Ecto neural progenitor cell (in vitro differentiated cells): ENCODE results near the gene NCK1.

Experiments used
- DNase-seq: peaks from one replicate; pipeline ENCODE4 v3.0.0-alpha.2; 2018; ENCODE audit warnings: low spot score

NCK1 gene

DNA sequence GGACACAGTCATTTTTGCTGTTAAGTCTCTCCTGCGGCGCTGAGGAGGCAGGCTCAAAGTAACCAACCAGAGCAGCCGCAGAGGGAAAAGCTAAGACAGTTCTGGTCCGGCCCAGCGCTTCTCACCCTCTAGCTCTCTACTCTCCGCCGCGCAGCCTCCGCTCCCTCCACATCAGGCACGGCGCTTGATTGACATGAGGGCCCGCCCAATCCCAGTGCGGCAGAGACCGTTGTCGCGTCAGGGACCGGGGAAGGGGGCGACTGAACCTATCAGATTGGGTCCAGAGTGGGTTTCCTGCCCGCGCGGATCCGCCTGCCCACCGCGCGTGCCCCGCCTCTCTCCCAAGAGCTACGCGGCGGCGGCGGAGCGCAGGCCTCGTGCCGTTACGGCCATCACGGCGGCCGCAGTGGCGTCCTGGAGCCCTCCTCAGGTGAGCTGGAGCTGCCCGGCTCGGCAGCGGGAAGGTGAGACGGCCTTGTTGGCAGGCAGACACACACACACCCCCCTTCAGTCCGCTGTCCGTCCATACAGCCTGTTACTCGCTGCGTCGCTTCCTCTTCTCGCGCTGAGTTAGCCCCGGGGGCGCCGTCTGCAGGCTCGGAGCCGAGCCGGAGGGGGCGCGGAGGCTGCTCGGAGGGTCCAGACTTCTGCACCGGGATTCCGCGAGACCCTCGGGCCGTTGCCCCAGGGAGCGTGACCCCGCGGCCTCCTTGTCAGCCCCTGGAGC is at the start of gene NCK1:
Gene NCK1, plus strand, starts transcription at position 319 of the 727 bp plus-strand sequence. CDS start 65,794 bp downstream, outside the sequence.
- DNase-seq: peak; percentile 98

DNA sequence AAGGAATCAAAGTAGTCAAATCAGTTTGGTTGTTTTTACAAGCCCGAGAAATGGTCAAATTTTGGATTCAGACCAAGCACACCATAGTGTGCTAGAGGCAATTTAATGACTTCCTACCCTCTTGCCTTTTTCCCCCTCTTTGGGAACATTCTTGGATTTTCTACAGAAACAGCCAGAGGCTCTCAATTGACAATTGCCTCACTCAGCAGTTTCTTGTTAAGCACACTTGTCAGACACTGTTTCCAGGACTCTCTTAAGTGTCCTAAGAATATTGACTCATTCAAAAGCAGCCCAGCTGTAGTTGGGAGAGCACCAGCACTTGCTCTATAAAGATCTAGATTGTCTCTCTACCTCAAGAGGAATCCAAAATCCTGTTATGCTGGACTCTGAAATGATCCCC is 44.6 kb upstream of the NCK1 start:
- no peak for DNase-seq

DNA sequence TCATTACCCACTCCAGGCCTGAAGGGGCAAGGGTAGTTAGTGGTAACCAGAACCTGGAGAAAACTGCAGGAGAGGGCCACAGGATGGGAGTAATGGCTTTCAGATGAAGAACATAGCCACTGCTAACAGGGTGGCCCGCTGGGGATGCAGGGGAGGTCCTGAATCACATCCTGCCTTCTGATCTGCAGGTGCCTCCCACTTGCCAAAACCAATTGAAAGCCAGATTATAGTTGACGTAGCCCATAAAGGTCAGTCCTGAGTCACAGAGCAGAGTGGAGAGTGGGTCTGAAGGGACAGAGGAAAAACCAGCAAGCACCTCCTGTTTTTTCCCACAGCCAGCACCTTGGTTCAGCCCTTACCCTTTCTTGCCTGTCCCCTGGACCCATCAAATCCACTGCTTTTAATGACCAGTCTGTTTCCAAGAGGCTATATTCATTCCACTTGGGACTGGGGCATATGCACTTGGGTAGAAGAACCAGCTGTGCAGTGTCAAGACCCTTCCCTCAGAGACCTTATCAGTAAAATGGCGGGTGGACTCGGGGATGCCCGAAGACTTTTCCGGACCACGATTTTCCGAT is 43.7 kb upstream of the NCK1 start:
- DNase-seq: peak; percentile 54

DNA sequence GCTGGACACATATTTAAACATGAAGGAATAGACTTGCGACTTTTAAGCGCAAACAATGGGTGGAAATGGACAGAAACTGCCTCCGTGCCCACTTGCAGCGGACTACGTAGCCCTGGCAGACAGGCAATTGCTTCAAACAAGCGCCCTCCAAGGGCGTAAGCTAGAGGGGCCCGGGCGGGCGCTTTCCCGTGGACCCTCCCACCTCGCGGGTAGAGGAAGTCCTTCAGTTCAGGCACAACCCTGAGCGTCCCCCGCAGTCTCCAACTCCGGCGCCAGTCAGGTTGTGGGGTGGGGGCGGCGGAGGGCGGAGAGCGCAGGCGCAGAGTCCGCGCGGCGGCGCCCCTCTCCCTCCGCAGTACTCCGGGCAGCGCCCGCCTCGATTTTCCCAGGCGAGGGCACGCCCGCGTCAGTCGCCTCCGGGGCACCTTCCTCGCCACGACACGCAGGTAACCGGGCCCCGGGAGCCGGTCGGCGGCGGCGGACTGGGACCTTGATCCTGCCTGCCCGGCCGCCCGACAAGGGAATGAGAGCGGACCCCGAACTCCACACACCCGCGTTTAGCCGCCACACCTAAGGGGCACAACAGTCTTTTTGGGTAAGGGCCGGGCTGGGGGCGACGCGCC is 43.1 kb upstream of the NCK1 start, which contains the start of gene SLC35G2:
Gene SLC35G2, plus strand, starts transcription at position 358 of the 623 bp plus-strand sequence. CDS start 35,335 bp downstream, outside the sequence.
- peak; percentile 82 for DNase-seq

DNA sequence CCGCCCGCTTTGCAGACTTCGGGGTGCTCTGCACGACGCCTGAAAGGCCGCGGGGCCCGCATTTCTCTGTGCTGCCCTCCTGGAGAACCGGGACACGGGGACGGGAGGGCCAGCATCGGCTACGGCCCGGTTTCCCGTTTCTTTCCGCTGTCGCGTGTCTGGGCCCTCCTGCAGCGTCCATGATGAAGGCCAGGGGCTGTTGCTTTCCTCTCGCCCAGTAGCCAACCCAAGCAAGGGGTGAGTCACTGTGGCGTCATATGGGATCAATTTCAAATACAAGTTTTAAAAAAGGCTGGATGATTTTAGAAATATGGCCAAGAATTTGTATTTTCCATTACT is 42.6 kb upstream of the NCK1 start:
- no peak for DNase-seq

DNA sequence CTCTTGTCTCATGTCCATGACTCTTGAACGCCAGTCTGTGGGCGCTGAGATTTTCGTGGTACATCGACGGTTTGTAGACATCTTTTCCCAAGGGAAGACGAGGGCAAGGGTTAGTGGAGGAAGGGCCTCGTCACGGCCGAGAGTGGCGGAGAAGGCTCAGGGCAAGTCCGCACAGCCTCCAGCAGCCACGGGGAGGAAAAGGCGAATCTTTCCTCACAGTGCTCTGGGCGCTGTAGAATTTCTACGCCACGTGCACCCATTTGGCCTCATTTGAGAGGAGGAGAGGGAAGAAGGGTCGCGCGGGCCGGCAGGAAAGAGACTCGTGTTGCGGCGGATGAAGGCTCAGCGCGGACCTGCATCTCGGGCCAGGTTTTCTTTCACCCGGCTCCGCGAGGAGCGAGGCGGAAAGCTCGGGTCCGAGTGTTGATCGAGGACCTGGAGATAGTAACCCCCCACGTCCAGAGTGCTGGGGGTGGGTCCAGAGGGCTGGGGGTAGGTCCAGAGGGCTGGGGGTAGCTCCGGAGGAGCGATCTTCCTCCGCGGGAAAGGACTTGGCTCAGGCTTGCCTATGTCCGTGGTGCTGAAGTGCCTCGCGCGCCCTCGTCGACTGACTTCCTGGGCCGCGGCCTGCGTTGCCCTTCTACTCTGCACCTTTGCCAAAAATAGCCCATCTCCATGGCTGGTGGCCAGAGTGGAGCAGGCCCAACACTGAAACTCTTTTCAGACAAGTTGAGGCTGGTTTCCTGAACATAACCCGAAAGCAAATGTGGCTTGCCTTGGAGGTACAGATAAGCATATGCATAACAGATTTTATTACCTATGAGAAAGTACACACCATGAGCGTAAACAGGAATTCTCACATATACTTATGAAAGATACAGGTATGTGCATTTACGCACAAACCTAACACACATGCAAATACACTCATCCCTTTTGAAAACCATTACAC is 42.0 kb upstream of the NCK1 start:
- peak; percentile 73 for DNase-seq

DNA sequence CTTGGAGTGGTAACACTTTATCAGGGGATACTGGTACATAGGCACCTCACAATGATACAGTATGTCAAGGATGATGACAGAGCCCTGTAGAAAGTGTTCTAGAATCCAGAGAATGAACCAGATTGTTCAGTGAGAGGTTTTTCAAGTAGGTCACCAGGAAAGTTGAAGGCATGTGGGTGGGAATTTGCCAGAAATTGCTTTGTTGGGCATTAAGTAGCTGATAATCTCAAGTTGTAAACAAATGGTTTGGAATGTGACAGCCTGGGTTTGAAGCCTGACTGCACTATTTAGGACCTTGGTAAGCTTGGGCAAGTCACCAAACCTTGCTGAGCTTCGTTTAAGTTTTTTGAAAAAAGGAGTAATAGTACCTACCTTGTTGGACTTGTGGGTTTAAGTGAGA is 30.5 kb upstream of the NCK1 start:
- no peak for DNase-seq

DNA sequence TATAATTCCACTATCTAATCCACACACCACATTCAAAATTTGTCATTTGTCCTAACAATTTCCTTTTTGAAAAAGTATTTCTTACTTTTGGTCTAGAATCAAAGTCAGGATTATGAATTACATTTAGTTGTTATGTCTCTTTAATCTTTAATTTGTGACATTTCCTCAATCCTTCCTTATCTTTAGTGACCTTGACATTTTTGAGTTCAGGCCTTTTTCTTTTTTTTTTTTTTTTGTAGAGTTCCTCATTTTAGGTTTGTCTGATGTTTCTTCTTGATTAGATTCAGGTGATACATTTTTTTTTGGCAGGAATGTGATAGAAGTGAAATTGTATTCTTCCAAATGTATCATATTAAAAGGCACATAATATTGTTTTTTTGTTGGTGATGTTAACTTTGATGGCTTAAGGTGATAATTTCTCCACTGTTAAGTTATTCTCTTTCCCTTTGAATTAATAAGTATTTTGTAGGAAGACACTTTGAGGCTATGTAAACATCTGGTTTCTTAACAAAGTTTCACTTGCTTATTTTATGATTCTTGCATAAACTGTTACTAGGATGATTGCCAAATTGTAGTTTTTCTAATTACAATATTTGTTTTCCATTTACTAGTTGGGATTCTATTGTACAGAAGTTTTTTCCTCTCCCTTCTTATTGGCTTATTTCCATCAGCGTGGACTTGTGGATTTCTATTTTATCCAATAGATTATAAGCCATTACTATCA is 26.8 kb upstream of the NCK1 start:
- no peak for DNase-seq

DNA sequence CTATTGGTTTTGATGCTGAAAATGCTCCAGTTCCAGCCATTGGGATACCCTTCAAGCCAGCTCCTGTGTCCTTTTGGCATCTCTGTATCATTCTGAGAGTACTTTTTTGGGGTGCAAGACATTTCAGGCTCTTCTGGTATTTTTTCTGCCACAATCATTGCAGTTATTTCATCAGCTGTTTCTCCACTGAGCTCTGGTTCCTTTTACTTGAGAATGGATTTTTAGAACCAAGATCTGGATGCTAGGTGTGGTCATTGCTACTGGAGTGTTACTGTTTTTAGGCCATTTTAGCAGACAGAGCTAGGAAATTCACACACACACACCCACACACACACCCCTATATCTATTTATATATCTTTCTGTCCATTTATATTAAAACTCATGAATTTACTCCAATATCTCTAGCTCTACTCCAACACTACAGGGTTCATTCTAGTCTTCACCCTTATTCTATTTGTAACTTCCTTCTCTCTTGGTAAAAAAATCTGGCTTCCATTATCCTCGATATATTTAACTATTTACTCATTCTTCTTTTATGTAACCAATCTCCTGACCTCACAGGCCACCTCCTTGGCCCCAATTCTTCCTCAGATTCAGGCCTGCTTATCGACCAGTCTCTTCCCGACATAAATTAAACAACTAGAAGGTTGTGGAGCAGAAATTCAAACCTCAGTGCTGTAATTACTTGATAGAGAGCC is 26.0 kb upstream of the NCK1 start:
- DNase-seq: no peak

DNA sequence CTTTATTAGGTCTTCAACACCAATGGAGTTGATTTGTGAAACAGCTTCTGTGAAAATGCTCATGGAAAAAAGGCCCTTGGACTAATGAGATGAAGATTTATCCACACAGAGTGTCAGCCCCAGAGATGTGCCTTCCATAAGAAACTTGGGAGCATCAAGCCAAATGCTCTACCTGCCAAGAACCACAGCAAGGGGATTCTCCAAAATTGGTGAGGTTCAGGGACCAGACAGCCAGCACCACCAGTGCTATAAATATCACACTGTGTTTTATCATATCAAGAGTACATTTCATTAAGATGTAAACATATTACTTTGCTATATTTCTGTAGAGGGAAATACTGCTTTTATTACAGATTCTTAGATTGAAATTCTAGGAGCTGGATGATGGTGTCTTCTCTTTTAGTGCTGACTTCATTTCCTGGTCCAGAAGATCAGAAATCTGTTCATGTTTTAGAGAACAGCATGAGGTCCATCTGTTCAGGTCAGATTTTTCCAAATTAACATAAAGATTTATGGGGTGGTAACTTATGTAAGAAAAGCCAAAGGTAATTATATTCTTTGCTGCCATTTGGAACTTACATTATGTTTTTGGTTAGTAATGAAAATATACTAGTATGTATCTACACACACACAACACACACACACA is 25.4 kb upstream of the NCK1 start:
- no peak for DNase-seq

DNA sequence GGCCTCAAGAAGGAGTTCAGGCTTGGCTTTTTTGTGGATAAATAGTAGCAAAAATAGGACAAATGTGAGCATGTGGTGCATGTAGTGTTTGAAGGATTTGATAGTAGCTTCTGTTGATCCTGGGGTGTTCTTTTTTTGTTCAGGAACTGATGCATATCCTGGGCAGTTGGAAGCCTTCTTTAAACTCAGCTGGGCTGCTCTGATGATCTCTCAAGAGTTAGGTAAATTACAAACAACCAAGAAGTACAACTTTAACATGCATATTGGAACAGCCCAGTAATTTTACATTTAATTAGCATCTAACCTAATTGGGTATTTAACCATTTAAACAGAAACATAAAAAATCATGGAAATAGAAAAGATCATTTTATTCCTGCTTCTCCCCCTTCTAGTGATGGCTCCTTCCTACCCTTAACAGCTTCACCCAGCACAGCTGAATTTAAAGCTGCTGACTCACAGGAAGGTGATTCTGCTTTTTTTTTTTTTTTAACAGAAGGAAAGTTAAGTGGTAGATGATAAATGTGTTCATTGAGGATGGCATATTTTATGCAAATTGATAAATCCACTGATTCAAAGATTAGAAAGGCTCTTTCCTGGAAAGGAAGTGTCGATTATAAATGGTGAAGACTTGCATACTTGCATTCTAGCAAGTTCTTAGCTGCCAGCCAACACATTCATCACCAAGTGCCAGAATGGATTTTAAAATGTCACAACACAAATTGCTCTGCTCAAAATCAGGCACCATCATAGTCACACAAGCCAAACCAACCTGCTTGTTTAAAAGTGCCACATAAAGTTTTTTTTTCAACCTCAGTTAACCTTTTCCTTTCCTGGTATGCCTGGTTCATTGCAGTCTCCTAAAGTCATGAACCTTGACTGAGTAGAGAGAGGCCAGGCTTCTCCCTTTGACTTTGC is 23.1 kb upstream of the NCK1 start:
- DNase-seq: no peak

DNA sequence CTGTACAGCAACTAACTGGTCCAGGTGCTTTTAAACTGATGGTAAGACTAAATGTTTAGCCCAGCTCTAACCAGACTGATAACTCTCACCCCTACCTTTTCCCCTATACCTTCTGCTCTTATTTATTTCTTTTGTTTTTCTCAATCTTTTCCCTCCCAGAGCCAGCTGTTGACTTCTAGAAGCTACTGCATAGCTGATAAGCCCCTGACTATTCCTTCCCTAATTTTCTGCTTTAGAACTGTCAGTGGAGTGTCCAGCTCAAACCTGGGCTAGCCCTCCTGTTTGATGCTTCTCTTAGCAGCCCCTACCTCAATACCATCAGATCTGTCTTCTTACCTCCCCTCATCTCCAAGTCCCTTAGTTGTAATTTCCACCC is 22.5 kb upstream of the NCK1 start:
- DNase-seq: no peak

DNA sequence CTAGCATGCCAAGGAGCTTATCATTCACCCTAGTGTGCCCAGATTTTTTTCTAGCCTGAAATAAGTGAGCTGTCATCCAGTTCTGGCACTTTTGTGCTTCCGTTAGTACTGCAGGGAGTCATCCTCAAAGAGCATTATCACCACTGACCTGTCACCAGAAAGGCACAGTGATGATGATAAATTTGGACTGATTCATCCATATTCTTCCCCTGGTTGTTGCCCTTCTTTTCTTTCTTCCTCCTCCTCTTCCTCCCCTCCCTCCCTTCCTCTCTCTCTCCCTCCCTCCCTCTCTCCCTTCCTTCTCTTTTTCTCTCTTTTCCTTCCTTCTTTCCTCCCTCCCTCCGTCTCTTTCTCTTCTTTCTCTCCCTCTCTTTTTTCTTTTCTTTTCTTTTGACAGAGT is 21.8 kb upstream of the NCK1 start:
- no peak for DNase-seq

DNA sequence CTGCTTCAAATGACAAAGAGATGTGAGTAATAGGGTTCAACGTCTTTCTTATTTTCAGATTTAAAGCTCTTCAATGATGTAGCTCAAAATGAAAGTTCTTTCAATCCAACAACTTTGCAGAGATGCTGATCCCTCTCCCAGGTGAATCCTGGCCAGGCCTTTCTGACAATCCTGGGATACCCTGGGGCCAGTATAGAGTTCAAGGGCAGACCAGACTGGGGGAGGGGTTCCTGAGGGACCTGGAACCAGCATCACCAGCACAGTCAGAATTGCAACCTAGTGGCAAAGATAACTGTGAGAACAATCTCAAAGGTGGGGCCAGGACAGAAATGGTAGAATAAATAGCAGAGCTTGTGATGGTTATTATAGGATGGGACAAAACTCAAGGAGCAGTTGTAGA is 19.7 kb upstream of the NCK1 start:
- no peak for DNase-seq

DNA sequence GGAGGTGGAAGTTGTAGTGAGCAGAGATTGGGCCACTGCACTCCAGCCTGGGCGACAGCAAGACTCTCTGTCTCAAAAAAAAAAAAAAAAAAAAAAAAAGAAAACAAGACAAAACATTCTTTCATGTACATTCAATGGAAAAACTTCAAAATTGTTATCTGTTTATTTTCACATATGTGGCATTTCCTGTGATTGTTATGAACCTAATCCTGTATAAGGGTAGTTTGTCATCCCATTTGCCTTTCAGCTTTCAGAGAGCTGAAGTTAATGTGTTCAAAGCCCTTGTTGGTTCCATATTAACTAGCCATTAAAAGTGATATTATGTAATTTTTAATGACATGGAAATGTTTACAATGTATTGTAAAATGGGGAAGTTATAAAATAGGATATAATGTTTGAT is 17.3 kb upstream of the NCK1 start:
- DNase-seq: no peak

DNA sequence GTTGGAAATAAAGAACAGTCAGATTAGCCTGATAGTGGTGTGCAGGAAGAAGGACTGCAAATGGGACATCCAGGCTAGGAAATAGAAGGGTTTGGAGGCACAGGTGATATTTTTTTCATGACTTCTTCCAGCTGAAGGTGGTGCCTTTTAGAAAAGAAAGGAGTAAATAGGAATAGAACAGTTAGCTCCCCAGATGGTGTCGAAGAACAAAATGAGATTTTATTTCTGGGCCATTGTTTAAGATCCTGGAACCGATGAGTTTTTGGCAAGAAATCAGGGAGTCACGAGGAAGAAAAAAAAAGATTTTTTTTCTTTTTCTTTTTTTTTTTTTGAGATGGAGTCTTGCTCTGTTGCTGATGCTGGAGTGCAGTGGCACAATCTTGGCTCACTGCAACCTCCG is 9.8 kb upstream of the NCK1 start:
- no peak for DNase-seq

DNA sequence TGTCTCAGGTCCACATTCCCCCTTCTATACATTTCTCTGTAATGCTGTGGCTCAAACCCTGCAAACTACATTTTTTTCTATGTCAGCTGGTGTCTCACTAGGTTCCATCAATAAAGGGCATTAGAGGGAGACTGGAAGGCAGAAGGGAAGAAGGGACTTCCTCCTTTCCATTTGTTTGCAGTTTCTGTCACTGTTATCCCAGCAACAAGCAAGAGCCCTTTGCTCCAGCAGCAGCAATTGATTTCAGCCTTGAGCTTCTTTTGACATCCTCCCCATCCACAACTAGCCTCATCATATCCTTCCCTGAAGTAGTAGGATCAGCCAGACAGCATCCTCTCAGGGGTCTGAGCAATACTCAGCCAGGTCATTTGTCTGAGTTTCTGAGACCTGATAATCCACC is 5.3 kb upstream of the NCK1 start:
- no peak for DNase-seq

DNA sequence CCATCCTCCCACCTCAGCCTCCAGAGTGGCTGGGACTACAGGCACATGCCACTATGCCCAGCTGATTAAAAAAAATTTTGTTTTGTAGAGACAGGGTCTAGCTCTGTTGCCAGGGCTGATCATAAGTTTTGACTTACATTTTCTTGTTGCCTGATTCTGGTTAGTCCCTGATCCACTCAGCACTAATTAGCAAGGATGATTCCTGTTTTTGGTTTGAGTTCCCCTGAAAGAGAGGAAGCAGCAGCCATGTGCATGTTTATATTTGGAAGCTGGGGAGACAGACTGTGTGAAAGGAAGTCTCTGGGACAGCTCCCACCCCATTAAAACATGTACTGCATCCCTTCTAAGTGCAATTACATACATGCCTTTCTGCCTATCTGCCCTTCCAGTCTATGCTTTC is 3.6 kb upstream of the NCK1 start:
- DNase-seq: no peak

DNA sequence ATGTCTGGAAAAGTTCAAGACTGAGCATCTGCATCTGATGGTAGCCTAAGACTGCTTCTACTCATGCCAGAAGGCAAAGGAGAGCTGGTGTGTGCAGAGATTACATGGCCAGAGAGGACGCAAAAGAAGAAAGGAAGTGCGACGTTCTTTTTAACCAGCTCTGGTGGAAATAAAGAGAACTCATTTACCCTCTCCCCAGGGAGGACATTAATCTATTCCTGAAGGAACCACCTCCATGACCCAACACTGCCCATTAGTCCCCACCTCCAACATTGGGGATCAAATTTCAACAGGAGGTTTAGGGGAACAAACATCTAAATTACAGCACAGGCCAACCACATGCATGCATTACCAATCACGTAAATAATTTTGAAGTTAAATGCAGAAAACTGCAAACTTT is 1.5 kb upstream of the NCK1 start:
- peak; percentile 47 for DNase-seq
